ENCODE results near the gene RBP3.

RBP3 gene

GRCh38 chr10:47376522-47377220, 28.5 kb downstream of the RBP3 start:
- Histone ChIP-seq H3K79me2 (no peaks in the 10 kb centered on the region), H3K4me3 (ENCODE audit: low read depth, low read length) (no peak overlapping the region), H3K4me1 (no peaks in the 10 kb centered on the region), H3K9me3 (ENCODE audit: control insufficient read depth, low read length) (no peaks in the 10 kb centered on the region), H3K36me3 (ENCODE audit: control insufficient read depth, insufficient read depth, low read length) (no peaks in the 10 kb centered on the region), H3K27me3 (ENCODE audit: control insufficient read depth, insufficient read depth, low read length) (peaks cover 5% of the 10 kb centered on the region), H2AFZ (no peak overlapping the region), H3K9ac (no peak overlapping the region), H3K4me2 (ENCODE audit: low read length) (no peak overlapping the region), H3K27ac (no peak overlapping the region)
- TF ChIP-seq, protein P1, sequence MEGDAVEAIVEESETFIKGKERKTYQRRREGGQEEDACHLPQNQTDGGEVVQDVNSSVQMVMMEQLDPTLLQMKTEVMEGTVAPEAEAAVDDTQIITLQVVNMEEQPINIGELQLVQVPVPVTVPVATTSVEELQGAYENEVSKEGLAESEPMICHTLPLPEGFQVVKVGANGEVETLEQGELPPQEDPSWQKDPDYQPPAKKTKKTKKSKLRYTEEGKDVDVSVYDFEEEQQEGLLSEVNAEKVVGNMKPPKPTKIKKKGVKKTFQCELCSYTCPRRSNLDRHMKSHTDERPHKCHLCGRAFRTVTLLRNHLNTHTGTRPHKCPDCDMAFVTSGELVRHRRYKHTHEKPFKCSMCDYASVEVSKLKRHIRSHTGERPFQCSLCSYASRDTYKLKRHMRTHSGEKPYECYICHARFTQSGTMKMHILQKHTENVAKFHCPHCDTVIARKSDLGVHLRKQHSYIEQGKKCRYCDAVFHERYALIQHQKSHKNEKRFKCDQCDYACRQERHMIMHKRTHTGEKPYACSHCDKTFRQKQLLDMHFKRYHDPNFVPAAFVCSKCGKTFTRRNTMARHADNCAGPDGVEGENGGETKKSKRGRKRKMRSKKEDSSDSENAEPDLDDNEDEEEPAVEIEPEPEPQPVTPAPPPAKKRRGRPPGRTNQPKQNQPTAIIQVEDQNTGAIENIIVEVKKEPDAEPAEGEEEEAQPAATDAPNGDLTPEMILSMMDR (IDR thresholded peaks at IDR 0.05) = no peak

- Histone ChIP-seq H3K4me3 (ENCODE audit: low read depth, low read length) (no peak overlapping the region), H3K36me3 (ENCODE audit: control insufficient read depth, insufficient read depth, low read length) (no peaks in the 10 kb centered on the region), H2AFZ (no peak overlapping the region), H3K79me2 (no peaks in the 10 kb centered on the region), H3K4me1 (no peaks in the 10 kb centered on the region), H3K27me3 (ENCODE audit: control insufficient read depth, insufficient read depth, low read length) (peaks cover 5% of the 10 kb centered on the region), H3K4me2 (ENCODE audit: low read length) (no peak overlapping the region), H3K9ac (no peak overlapping the region), H3K9me3 (ENCODE audit: control insufficient read depth, low read length) (no peaks in the 10 kb centered on the region), H3K27ac (no peak overlapping the region)
- TF ChIP-seq, protein P1 (IDR thresholded peaks at IDR 0.05) = no peak
Measured at GRCh38 chr10:47378183-47378510, 30.0 kb downstream of the RBP3 start.

- H3K4me3 ChIP-seq (ENCODE audit: low read depth, low read length) = no peak overlapping the region
- H2AFZ ChIP-seq = no peak overlapping the region
- TF ChIP-seq, protein P1 (IDR thresholded peaks at IDR 0.05) = no peak
- H3K79me2 ChIP-seq = no peaks in the 10 kb centered on the region
- peaks cover 5% of the 10 kb centered on the region for H3K27me3 ChIP-seq (ENCODE audit: control insufficient read depth, insufficient read depth, low read length)
- H3K27ac ChIP-seq = no peak overlapping the region
- no peaks in the 10 kb centered on the region for H3K4me1 ChIP-seq
- H3K36me3 ChIP-seq (ENCODE audit: control insufficient read depth, insufficient read depth, low read length) = no peaks in the 10 kb centered on the region
- no peaks in the 10 kb centered on the region for H3K9me3 ChIP-seq (ENCODE audit: control insufficient read depth, low read length)
- no peak overlapping the region for H3K4me2 ChIP-seq (ENCODE audit: low read length)
- H3K9ac ChIP-seq = no peak overlapping the region
Measured at GRCh38 chr10:47378606-47379444, 30.7 kb downstream of the RBP3 start.

DNA sequence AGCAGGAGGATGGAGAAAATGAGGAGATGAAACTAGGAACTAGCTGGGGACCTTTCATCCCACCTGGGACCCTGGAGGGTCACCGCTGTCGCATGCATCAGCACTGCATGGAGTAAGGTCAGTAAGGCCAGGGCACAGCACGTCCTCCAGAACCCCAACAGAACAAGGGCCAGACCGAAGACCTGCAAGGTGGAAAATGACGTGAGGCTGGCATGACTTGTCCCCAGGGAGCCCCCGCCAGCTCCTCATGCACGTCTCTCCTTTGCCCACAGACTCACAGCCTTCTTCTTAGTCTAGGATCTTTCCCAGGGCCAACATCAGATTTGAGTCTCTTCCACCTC, 31.3 kb downstream of the RBP3 start:
- no peak overlapping the region for H3K4me3 ChIP-seq (ENCODE audit: low read depth, low read length)
- H3K27ac ChIP-seq = no peak overlapping the region
- no peak overlapping the region for H3K9ac ChIP-seq

More for the DNA sequence above, 31.3 kb downstream of the RBP3 start:
- no peaks in the 10 kb centered on the region for H3K79me2 ChIP-seq
- no peaks in the 10 kb centered on the region for H3K9me3 ChIP-seq (ENCODE audit: control insufficient read depth, low read length)
- no peak overlapping the region for H2AFZ ChIP-seq
- TF ChIP-seq, protein P1 (IDR thresholded peaks at IDR 0.05) = no peak
- H3K4me2 ChIP-seq (ENCODE audit: low read length) = no peak overlapping the region
- H3K27me3 ChIP-seq (ENCODE audit: control insufficient read depth, insufficient read depth, low read length) = peaks cover 5% of the 10 kb centered on the region
- H3K4me1 ChIP-seq = no peaks in the 10 kb centered on the region
- H3K36me3 ChIP-seq (ENCODE audit: control insufficient read depth, insufficient read depth, low read length) = no peaks in the 10 kb centered on the region
